Measurements from ENCODE around the gene RAB3IL1. TPM values are rescaled to one million over a fixed set of nuclear protein-coding genes. Genes with fewer than 3 reads are reported as not detected.

Gene RAB3IL1
- total and polyA plus RNA-seq, 8 donors = 0.58 to 13.3 (median 10.1) TPM; not detected in 1

GRCh38 chr11:61905801-61906521 is 11.4 kb downstream of the RAB3IL1 start:
- 82 to 93% (median 89%) methylated on average over 8 to 14 of the region's 14 CpGs for WGBS, 5 donors
- Histone ChIP-seq H3K4me1 (peaks cover 0 to 23% (median 9%) of the 10 kb centered on the region in 4 donors), H3K27me3 (no peaks in the 10 kb centered on the region), H3K9me3 (no peaks in the 10 kb centered on the region), H3K4me3 (no peak overlapping the region), H3K27ac (no peak overlapping the region), H3K36me3 (peaks cover 10 to 60% (median 48%) of the 10 kb centered on the region in 4 donors)
- intact Hi-C loops (cut with DNase I; ENCODE audit: low total_unique reads) = no loop called here
- TF ChIP-seq POLR2A (IDR thresholded peaks at IDR 0.05) = no peak
- TF ChIP-seq CTCF (IDR thresholded peaks at IDR 0.05) = no peak
- TF ChIP-seq EP300 (IDR thresholded peaks at IDR 0.05) = no peak
- TF ChIP-seq POLR2AphosphoS5 (IDR thresholded peaks at IDR 0.05) = no peak
- DNase-seq = no peak

- Histone ChIP-seq H3K36me3 (peaks cover 10 to 68% (median 50%) of the 10 kb centered on the region in 4 donors), H3K4me3 (no peak overlapping the region), H3K9me3 (no peaks in the 10 kb centered on the region), H3K4me1 (peaks cover 0 to 20% (median 9%) of the 10 kb centered on the region in 4 donors), H3K27me3 (no peaks in the 10 kb centered on the region), H3K27ac (no peak overlapping the region)
- intact Hi-C loops (cut with DNase I; ENCODE audit: low total_unique reads) = no loop called here
- TF ChIP-seq CTCF (IDR thresholded peaks at IDR 0.05) (no peak), POLR2A (IDR thresholded peaks at IDR 0.05) (no peak), EP300 (IDR thresholded peaks at IDR 0.05) (no peak), POLR2AphosphoS5 (IDR thresholded peaks at IDR 0.05) (no peak)
- no peak for DNase-seq
- 92 to 95% (median 93%) methylated on average over 13 of the region's 13 CpGs for WGBS, 5 donors
Measured at GRCh38 chr11:61905067-61905696, 12.2 kb downstream of the RAB3IL1 start.

GRCh38 chr11:61904539-61905048 is 12.8 kb downstream of the RAB3IL1 start:
- H3K36me3 ChIP-seq = peaks cover 10 to 69% (median 51%) of the 10 kb centered on the region in 4 donors

More at GRCh38 chr11:61904539-61905048, 12.8 kb downstream of the RAB3IL1 start:
- H3K4me3 ChIP-seq = peak overlapping the region; percentile 14 to 36 (median 30)
- H3K9me3 ChIP-seq = no peaks in the 10 kb centered on the region
- no peaks in the 10 kb centered on the region for H3K27me3 ChIP-seq
- intact Hi-C loops (cut with DNase I; ENCODE audit: low total_unique reads) = loop anchor here (5.0 kb wide), 2 partner anchors 43 to 178 kb away; no protein-coding TSS in a partner anchor
- H3K27ac ChIP-seq = peak overlapping the region in 2 of 5 donors; percentile 13 to 56
- 22 to 48% (median 29%) methylated on average over 7 to 19 of the region's 19 CpGs for WGBS, 5 donors
- DNase-seq = peak; percentile 81 to 88
- TF ChIP-seq POLR2AphosphoS5 (IDR thresholded peaks at IDR 0.05) (peak in 1 of 3 donors; percentile 52), CTCF (IDR thresholded peaks at IDR 0.05) (no peak)
- H3K4me1 ChIP-seq = peaks cover 0 to 21% (median 8%) of the 10 kb centered on the region in 4 donors

Data from stomach (tissue), 9 donors.